GM21737 (cell line): ENCODE results near the gene GID8.
"Not testable (repeated sequence)": the region's sequence is repeated elsewhere in the genome, so short reads cannot be mapped to it uniquely, and the experiment has no call there.

Experiments
- ATAC-seq: cut with Tn5 transposase; IDR thresholded peaks from one replicate; pipeline ENCODE4 v1.9.1; 2021; ENCODE audit warnings: mild to moderate bottlenecking, moderate library complexity; ENCODE audit not compliant: unreplicated experiment

Gene GID8

DNA sequence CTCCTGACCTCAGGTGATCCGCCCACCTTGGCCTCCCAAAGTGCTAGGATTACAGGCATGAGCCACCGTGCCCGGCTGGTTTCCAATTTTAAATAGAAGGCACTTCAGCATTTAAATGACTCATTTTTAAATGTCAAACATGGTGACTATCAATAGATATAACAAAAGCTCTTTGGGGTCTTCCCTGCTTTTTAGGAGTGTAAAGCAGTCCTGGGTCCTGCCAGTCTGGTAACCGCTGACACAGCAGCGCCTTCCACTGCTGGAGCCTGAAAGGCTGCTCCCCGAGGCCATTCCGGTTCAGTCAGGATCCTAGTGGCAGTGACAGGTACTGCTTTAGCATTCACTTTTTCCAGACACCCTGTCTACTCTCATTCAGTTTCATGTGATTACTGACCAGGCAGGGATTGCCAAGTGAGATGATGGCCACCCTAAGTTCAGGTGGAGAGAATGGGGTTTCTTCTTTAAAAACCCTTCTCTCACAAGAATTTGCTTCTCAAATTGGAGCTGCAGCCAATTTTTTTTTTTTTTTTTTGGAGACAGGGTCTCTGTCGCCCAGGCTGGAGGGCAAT is 16.7 kb upstream of the GID8 start:
- ATAC-seq: no peak

DNA sequence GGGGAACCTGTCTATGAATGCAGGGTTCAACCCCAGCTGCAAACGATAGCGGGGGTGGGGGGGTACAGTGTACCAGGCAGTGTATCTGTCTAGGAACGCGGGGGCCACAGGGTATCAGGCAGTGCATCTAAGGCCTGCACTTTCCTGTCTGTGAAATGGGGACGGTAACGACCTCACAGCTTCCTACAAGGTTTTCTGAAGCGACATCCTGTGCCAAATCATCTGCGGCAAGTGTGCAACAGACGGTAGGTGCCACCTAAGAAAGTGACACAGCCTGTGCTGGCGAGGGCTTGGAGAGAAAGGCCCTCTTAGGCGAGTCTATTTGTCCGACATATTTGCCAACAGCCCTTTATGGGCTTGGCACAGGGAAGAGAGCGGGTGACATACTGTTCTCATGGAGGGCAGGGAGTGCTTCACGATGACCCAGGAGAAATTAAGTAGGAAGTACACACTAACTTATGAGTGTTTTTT is 15.5 kb upstream of the GID8 start:
- no peak for ATAC-seq

DNA sequence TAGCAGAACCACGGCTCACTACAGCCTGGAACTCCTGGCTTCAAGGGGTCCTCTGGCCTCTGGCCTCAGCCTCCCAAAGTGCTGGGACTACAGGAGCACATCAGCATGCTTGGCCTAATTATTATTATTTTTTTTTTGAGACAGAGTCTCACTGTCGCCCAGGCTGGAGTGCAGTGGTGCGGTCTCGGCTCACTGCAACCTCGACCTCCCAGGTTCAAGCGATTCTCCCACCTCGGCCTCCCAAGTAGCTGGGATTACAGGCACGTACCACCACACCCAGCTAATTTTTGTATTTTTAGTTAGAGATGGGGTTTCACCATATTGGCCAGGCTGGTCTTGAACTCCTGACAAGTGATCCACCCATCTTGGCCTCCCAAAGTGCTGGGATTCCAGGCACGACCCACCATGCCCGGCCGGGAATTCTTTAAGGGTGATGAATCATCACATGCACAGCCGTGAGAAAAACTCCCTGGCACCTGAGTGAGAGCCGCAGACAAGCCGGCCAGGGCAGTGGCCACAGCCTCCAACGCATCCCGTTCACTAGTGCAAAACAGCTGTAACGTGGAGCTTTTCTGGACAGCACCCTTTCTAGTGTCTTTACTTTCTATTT is 14.8 kb upstream of the GID8 start:
- not testable (repeated sequence) for ATAC-seq

DNA sequence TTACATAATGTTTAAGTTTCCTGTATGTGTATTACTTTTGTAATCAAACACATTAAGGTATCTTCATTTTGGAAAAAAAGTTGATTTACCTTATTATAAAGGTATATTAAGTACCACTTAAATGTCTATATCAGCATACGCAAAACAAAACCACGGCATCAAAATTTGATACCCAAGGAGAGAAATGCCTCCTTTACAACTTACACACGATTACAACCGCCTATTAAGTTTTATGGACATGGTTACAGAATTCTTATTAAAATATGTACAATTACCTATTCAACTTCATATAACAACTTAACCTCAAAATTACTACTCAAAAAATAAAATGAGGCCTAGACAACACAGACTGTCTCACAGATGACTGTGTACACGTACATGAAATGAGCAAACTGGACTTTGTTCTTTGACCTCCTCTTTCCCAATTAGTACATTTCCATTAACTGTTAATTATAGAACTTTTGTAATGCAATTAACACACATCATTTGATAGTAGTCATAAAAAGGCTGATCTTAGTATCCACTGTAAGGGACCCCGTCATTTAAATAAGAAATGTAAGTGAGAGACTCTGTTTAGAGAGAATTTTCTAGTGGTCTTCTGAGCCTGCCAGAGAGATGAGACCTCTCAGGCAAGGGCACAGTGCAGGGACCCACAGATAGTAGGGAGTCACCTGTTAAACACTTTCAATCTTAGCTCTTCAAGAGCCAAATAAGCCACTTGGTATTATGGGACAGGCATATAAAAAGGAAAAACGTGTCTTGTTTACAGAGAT is 14.1 kb upstream of the GID8 start:
- ATAC-seq: no peak

DNA sequence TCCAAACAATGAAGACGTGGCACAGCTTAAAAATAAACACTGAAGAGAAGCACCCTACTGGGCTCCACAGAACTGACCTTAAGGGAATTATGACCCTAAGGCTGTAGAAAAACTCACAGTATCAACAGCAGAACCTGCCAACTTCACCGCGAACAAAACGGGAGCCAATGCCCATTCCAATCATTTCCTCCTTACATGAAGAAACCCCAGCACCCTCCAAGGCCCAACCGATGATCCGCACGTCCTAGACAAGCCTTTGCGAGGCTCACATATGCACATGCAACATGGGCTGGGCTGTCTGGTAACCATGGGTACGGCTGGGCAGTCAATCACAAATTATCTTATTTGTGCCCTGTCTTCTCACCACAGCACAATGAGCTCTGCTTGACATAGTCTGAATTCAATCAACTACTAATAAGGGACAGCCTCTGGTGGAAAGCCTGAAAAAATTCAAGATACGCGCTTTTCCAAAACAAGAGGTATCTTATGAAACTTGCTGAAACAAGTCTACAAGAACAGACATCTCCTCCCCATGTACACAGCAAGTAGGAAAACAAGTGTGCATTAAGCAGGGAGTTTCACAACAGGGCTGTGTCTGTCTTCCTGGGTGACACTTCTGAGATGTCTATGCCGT is 13.4 kb upstream of the GID8 start:
- no peak for ATAC-seq

DNA sequence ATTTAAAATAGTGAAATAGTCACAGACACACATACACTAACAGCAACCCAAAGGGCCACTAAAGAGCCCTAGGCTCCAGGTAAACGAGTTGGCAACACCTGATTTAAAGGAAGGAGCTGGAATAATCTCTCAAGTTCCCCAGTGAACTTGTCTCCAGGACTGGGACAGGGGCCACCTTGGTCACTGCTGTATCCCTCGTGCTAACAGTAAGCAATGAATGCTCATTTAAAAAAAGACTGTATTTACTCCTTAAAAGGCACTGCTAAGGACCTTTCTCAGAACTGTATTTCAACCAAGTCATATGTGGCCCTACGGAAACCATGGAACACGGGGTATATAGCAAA is 12.9 kb upstream of the GID8 start:
- no peak for ATAC-seq

DNA sequence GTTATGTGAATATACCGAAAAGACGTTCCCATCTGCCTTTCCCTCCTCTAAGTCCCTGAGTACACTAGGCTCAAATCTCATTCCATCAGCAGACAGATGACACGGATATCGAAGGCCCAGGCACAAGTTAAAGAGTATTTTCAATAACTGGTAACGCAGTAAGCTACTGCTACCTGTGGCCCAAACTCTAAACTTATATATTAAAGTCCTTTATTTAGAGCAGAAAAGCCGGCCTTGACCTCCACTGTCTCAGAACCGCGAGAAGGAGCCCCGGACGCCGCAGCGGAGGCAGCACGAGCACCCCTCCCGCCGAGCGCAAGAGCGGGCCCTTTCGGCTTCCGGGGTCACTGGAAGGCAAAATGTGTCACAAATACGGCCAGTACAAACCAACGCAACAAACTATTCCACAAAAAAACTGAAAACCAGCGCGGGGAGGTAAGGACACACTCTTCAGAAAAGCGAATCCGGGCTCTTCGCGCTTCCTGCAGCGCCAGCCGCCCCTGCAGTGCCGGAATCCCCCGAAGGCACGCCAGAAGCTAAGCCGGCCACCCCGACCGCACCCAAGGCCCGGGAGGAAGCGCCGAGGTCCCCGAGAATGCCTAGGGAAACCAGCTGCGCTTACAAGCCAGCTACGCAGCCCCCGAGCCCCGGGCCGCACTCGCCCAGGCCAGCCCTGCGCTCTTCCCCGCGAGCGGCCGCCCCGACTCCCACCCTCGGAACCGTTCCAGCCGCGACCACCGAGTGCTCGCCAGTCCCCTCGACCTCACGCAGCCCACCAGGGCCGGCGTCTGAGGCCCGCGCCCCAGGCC is 12.3 kb upstream of the GID8 start:
- peak; percentile 15 for ATAC-seq

DNA sequence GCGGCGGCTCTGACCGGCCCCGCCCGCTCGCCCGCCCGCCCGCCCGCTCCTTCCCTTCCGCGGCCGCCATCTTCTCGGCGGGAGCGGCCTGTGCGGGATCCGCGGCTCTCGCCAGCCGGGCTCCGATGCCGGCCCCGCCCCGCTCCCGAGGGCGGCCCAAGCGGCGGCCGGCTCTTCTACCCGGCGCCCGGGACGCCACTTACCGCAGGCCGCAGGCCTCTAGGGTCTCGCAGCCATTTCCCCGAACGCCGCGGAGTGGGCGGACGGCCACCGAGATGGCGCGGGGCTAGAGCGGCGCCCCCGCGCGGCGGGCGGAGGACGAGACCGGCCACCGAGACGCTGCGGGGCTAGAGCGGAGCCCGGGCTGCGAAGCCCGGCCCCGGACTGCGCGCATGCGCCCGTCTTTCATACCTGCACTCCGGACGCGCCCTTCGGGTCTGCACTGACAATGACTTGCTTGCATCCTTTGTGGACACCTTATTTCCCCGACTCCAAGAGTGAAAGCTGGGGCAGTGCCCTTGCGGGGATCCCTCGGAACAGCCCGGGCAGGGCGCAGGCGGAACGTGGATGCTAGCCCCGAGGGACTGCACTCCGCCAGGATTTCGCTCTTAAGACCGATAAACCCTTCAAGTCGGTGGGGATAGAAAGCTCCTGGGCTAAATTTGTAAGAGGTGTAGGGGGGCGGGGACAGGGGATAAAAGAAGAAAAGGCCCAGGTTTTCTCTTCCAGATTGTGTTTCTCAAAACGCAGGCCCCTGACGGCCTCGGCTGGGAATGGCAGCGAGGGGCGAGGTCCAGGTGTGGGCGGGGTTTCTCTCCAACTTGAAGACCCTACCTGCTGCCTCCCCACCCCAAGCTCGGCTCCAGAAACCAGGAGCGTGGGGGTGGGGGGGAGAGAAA is 11.5 kb upstream of the GID8 start, which contains the start of gene DIDO1:
Gene DIDO1, minus strand, starts transcription at position 277 of the 899 bp plus-strand sequence.
- peak; percentile 71 for ATAC-seq

DNA sequence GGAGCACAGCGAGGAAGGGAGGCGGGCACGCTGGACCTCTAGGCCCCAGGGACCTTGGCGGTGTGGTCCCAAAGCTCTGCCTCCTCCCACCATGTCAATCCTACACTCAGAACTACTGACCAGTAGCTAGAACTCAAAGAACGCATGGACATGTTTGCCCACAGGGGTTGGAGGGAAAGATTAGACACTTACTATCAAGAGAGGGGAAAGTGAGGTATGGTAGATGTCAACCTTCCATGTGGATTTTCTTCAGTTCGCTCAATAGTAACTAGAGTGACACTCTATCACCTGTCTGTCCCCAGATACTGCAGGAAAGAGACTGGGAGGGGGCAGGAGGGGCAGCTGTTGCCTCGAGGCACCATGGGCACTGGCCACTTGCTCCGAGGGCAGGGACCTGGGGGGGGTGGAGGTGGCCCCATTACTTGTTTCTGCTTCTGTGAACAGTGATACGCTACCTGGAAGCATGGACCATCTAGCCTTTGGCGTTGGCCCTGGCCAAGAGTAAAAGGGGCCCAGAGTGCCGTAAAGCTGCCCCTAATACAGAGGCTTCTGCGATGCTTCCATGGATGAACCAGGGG is 10.7 kb upstream of the GID8 start:
- ATAC-seq: no peak

DNA sequence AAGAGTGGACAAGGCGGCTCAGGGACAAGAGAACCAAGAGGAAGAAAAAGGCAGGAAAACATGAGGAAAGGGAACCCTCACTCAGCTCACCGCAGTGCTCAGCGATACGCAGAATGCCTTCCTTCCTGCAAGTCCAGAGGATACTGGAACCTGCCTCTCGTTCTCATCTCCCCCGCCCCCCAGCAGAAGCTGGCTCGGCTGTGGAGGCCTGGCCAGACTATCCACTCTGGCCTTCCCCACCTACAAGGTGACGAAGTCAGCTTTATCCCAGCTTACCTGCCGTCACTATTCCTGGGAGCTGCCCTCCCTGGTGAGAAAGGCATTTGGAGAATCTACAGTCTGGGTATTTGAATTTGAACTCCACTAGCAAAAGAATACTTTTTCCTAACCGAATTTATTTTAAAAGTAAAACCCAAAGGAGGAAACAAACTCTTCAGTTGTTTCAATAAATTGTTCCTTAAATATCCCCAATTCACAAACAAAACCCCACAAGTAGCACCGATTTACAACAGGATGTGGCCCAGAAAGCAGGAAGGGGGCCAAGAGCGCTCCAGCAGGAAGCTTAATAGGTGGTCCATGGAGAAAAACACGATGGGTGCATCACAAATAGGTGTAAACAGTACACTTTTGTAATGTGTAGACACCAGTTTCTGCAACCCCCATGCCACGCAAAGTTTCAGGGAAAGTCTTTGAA is 9.6 kb upstream of the GID8 start:
- ATAC-seq: no peak

DNA sequence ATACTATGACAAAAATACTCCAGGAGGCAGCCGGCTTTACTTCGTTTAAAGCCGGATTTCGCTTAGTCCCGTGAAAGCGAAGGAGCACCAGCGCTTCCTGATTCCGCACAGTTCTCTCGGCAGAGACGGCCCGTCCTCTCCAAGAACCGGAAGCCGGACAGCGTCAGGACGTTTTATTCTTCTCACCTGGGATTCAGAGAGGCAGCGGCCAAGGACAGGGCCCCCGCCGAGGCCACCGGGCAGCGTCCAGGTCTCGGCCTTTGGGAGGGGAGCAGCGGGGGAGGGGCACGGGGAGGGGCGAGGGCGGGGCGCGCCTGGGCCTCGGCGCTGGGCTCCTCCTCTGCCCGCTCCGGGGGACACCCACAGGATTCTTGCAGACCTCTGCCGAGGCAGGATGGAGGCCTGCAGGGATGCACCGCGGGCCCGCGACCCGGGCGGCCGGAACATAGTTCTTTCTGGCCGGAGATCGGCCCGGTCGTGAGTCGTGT is 8.9 kb upstream of the GID8 start:
- peak; percentile 31 for ATAC-seq

DNA sequence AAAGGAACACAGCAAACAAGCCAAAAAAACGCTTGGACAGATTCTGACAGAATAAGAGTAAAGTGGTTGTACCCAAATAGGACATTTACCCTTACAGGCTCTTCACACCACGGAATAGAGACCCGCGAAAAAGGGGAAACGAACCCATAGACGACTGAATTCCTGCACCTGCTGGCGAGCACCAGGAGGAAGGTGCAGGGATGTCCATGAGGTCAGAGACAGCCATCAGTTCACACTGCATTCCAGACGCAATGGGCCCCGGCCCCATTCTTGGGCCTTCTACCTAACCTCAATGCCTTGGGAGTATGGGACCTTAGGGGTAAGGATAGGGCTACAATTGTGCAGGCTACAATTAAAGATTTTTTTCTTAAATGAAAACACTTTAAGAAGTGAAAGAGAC is 6.5 kb upstream of the GID8 start:
- no peak for ATAC-seq

DNA sequence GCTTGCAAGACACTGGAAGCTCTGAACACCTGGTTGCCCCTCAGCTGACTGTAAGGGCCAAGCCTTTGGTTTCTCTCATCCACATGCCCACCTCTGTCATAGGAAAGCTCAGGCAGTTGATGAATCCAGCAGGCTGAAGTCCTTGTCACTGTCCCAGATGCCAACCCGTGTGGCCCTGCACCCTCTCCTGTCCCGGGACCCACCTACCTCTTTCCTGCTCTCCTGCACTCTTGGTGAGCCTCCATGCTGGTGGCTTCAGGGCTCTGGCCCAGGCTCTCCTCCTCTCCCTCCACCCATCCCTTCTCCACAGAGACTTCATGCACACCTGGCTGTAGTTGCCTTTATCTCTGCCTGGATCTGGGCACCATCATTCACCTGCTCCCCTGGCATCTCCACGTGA is 4.0 kb upstream of the GID8 start:
- ATAC-seq: no peak

DNA sequence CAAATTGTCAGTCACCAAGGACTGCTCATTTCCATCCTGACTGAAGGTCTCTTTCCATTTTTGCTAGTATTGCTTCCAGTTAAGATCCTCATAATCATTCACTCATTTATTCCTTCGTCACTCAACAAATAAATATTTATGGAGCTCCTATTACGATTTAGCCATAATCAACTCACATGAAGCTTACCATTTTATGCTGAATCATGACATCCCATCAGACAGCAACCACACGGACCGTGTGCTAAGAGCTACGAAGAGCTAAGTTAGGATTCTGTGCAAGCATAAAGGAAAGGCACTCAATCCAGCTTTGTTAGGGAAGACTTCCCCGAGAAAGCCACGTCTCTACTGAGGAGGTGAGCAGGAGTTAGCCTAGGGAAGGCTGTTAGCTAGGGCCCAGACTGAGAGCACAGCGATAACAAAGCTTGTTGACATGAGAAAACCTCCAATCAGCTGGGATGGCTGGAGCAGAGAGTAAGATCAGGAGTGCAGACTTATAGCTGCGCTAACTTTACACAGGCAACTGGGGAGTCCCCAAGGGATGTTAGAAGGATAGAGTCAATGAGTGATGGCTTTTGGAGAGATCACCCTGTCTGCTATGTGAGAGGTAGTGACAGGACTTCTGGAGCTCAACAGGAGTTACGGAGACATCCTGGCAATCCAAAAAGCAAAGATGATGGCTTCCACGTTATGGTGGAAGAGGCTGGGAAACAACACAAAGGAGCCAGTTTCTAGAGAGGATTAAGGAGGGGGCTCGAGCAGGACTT is 2.6 kb upstream of the GID8 start:
- no peak for ATAC-seq

DNA sequence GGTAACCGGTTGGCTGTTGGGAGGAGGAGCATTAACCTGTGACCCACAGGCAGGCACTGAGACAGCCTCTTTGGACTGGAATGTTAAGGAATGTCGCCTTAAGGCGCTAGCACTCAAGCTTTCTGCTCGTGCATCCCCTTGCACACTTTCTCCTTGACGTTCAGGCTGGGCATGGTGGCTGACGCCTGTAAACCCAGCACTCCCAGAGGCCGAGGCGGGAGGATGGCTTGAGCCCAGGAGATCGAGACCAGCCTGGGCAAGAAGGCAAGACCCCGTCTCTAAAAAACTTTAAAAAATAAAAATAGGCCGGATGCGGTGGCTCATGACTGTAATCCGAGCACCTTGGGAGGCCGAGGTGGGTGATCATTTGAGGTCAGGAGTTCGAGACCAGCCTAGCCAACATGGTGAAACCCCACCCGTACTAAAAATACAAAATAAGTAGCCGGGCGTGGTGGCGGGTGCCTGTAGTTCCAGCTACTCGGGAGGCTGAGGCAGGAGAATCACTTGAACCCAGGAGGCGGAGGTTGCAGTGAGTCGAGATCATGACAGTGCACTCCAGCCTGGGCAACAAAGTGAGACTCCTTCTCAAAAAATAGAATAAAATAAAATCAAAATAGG is 1.9 kb upstream of the GID8 start:
- ATAC-seq: no peak

DNA sequence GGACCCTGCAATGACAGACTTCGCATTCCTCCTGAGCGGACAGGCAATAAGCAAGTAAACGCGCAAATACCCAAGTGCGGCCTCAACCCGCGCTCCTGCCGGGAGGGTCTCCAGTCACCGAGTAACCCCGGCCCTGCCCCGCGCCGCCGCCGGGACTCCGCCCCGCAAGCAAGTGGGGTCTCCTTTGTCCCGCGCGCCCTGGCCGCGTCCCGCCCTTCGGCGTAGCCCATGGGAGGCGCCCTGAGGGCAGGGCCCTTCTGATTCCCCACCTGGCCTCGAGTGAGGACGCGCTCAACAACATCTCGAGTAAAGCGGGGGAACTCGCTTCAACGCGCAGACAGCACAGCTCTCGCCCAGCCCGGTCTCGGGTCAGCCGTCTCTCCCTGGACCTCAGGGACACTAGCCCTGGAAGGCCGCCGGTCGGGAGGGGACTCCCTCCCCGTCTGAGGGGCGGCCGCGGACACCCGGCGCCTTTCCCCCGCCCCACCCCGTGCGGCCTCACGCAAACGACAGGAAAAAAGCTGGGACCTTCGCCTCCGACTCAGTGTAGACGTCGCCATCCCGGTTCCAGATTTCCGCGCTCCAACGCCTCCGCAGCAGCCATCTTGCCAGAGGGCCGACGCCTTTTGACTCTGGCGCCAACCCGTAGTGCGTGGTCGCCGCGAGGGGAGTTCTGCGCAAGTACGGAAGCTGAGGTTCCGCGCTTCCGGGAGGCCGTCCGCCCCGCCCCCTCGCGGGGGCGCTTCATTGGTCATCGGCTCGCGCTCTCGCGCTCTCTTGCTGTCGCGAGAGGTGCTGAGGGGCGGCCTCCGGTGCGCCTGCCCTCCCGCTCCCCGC is 461 bp upstream of the GID8 start:
- peak; percentile 81 for ATAC-seq

DNA sequence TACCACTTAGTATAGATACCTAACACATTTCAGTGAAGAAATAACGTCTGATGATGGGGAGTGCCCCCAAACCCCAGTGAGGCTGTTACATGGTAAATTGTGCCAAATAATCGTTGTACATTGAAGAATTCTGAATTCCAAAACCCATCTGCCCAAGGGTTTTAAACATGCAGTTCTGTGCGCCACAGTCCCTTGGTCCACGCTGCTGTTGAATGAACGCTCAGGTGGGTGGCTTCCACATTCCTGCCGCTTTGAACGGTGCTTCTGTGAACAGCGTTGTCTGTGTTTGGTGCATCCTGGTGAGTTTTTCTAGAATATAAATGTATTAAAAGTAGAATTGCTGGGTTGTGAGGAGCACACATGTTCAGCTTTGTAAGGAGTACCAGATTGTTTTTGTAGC is 2.9 kb downstream of the GID8 start:
- ATAC-seq: no peak
